SIG-M5 treated with dmso at 0.1 percent for 504 hours (cell line): Measurements from ENCODE around the gene IRS2.

Source experiments
- DNase-seq: peaks from one replicate; lab custom pipeline; 2025; ENCODE audit not compliant: unreplicated experiment; lab: John Stamatoyannopoulos, UW

Gene IRS2

DNA sequence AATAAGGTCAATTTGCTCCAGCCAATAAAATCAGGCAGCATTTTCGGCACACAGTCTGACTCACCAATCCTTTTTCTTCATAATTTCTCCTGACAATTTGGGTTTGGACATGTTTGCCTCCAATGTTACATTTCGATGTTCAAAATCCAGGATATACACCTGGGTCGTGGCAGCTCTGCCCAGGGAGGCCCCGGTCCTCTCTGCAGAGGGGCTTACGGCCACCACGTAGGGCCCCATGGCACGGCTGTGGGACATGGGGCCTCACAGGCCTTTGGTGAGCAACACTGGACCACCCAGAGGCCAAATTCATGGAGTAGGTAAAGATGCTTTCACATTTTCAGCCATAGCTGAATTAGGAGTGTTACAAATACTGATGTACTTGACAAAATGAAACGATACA, 25.4 kb downstream of the IRS2 start:
- no peak for DNase-seq

GRCh38 chr13:109760402-109760801, 26.0 kb downstream of the IRS2 start:
- DNase-seq: no peak

GRCh38 chr13:109759609-109760008, 26.8 kb downstream of the IRS2 start:
- no peak for DNase-seq

- no peak for DNase-seq
Measured at GRCh38 chr13:109758937-109759480, 27.4 kb downstream of the IRS2 start.

- peak; percentile 76 for DNase-seq
Measured at GRCh38 chr13:109756778-109757177, 29.6 kb downstream of the IRS2 start.

GRCh38 chr13:109755997-109756396, 30.4 kb downstream of the IRS2 start:
- DNase-seq: no peak

DNA sequence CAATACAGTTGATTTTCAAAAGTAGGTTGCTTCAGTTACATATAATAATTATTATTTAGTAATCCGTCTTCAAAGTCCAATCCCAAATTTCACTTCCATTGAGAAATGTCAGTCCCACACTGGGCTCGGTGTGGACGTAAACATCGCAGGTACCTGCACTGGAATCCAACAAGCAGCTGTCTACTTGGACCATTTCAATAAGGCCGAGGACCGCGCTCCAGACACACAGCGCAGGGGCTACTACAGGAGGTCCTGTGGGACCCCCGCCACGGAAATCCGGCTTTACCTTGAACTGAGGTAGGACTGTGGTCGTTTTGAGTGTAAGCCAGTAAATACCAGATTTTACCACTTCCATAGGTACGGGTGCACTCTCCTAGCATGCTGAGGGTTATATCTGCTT, 30.8 kb downstream of the IRS2 start:
- DNase-seq: no peak

DNA sequence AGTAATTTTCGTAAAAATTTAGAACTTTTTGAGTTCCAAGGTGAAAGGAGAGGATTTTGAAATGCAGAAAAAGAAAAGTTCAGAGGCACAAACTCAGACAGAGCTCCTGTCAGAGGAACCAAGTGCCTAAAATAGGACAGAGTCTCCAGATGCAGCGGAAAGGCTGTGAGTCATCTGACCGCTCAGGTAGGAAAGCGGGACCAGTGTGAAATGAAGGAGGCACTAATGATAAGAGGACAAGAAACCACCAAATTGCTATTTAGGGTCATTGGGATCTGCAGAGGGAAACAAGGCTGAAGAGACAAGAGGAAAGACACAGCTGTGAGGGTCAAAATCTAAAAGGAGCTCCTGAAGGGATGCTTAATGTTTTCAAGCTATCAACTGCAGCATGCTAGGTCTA, 34.9 kb downstream of the IRS2 start:
- no peak for DNase-seq

- DNase-seq: no peak
Measured at GRCh38 chr13:109750221-109750775, 36.1 kb downstream of the IRS2 start.

GRCh38 chr13:109749365-109749764, 37.0 kb downstream of the IRS2 start:
- DNase-seq: no peak

GRCh38 chr13:109748677-109749076, 37.7 kb downstream of the IRS2 start:
- no peak for DNase-seq

DNA sequence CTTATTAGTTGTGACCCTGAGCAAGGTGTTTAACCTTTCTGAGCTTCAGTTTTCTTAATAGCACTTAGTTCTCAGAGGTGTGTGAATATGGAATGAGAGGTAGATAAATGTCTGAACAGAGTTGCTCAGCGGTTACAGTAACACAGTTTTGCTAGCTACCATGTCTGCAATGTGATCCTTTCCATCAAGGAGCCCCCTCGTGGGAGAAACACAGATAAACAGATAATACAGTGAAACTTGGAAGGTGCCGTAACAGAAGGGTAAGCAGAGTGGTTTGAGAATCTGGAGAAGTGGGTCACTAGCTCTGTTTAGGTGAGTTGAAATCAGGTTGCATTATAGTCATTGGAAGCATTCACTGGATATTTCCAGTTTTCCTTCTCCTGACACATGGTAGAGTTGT, 38.9 kb downstream of the IRS2 start:
- peak; percentile 35 for DNase-seq

DNA sequence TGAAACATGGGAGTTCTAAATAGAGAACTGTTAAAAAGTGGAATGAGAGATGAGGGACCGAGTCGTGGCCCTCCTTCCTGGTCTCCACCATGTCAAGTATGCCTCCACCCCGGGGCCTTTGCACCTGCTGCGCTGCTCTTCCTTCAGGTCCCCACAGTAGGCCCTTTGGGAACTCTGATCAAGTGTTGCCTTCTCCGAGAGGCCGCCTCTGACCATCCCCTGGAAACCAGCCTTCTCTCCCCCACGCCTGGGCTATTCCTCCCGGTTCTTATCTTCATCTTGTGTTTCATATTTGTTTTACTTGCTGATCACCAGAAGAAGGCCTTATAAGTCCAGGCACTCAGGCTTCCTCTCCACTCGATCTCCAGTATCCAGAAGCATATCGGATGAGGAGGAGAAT, 40.0 kb downstream of the IRS2 start:
- DNase-seq: no peak

DNA sequence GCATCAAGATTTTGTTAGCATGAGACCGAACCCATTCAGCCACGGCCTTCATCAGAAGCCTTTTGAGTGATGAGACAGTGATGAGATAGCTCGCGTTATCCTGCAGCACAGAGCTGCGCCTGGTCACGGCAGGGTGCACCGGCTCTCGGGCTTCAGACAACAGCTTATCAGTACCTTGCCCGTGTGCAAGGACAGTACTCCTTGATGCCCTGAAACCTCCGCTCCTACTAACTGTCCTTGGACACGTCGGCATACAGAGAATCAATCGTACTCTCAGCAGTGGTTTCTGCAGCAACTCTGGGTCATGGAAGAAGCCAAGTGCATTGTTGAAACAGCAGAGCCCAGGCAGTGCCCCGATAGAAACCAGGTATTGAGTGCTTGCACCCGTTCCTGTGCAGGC, 40.7 kb downstream of the IRS2 start:
- DNase-seq: no peak

DNA sequence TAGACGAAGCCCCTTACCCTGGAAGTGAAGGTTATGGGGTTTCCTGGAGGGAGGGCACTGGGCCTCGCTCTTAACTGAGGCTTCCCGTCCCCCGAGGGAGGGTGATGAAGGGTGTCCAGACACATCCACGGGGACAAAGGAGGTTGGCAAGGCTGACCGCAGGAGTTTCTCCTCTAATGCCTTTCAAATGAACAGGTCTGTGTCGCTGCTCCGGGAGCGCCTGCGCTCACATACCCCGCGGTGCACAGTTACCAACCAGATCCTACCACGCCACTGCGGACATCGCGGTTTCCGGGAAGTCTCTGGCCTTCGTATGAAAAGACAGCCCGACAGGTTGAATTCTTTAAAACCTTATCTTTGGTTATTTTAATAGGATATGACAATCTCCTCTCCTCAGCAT, 41.3 kb downstream of the IRS2 start:
- no peak for DNase-seq

DNA sequence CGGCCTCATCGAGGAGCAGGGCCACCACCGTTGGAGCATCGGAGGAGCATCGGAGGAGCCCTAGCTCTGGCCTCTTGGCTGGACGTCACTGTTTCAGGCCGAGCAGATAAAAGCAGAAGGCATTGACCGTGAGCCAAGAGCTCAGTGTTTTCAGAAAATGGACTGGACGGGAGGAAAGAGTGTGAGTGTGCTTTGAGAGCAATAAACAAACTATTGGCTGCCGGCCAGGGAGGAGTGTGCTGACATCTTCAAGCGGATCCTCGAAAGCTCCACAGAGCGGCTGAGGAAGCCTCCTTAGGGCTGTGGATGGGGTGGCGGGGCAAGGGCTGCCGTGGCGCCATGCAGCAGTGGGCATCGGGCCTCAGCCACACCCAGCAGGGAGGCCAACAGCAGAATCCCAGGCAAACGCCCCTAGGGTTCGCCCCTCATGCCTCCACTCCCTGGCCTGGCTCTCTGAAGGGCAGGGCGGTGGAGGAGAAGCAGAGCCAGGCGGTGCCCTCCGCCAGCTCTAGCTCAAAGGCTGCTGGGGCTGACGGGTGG, 41.8 kb downstream of the IRS2 start:
- DNase-seq: no peak

DNA sequence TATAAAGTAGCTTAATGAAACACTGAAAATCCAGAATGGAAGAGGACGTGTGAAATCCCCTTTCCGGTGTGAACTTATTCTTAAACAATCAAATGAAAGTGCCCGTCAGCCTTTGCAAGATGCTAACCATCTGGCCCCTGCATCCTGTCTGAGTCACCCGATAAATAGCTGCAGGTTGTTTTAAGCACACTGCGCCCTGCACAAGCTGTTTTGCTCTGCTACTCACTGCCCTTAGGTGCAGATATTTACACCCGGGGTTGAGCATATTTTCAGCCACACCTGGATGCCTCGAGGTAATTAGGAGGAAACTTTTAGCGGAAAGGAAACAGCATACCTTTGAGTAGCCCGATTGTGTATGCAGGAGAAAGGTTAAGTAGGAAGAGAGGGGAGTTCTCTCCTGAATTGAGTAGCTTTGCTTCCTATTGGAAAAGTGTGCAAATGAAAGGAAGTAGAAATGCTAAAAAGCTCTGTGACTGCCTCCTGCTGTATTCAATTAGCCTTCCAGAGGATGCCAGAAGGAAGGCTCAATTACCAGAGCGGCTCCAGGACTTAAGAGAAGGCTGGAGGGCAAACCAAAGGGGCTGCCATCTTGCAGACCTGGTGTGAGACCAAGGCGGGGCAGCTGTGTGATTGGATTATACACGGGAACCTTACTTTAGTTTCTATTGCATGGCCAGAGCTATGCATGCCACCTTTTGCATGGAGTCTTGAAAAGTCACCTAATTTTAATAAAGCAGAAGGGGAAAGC, 42.5 kb downstream of the IRS2 start:
- peak; percentile 33 for DNase-seq

DNA sequence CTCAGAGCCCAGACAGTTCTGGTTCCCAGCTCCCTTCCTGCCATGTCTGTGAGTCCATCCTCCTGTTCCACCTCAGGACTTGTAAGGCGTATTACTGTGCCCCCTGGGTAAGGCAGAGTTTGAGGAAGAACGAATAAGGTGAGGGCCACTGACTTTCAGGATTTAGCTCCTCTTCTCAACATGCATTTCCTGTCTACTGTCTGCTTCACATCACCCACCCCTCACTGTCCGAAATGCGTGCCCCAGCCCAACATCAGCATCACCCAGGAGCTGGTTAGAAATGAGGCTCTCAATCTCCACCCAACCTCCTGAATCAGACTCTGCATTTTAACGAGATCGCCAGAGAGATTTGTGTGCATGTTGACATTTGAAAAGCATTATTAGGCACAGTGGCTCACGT, 44.4 kb downstream of the IRS2 start:
- no peak for DNase-seq

DNA sequence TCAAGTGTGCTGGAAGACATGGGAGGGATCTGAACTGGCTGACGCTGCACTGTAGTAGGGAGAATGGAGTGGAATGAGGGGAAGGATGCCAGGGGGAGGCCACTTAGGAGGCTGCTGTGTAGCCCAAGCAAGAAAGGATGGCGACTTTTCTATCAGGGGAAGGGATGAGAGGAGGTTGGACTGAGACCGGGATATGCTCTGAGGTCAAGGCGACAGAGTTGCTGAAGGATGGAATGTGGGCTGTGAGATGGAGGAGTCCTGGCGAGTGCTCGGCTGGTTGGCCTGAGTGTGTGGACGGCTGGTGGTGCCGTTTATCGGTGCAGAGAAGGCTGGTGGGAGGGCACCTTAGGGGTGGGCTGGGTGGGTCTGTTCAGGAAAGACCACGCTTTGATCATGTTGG, 45.7 kb downstream of the IRS2 start:
- no peak for DNase-seq

- DNase-seq: no peak
Measured at GRCh38 chr13:109740121-109740520, 46.3 kb downstream of the IRS2 start.

DNA sequence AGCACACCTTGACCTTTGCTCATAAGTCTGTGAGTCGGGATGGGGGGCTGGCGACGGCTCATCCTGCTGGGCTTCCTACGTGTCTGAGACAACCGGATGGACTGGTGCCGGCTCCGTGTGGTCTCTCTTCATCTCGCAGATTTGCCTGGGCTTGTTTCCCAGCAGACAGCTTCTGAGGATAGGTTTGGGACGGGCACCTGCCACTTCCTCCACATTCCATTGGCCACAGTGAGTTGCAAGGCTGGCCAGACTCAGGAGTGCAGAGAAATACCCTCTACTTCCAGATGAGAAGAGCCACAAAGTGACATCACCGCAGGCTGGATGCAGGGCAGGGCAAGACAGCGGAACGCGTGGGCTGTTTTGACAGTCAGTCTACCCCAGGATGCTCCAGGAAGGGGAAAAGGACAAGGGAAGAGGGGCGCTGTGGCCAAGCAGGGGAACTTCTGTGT, 48.1 kb downstream of the IRS2 start:
- no peak for DNase-seq

DNA sequence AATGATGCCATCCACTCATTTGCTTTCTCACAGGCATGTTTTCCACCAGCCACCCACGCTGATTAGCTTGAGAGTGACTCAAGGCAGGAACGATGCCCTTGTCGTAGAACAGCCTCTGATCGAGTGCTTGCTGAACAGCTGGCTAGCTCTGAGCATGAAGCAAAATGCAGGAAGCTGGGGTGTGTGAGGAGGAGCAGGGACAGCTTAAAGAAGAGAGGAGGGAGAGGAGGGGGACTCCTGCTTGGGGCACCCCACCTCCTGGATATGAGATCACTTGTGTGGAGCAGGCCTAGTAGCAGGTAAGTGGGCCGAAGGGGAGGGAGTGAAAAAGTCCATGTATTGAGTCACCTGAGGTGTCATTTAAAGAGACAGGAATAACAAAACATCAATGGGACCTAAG, 48.8 kb downstream of the IRS2 start:
- DNase-seq: no peak
